H9 (cell line): Measurements from ENCODE around the gene GLRX. TPM values are rescaled to one million over a fixed set of nuclear protein-coding genes. Genes with fewer than 3 reads are reported as not detected.

Experiments
- DNase-seq: peaks from one replicate; pipeline ENCODE4 v3.0.0-alpha.2; 2017
- H2AFZ ChIP-seq: one replicate; pipeline ENCODE4 v1.6.1; 2013; ENCODE audit warnings: mild to moderate bottlenecking, low read length, control low read depth, moderate library complexity
- H2AK5ac ChIP-seq: 2 replicates; pipeline ENCODE4 v1.6.1; 2013; ENCODE audit warnings: low read length, control low read depth, mixed read lengths; ENCODE audit not compliant: insufficient read length
- H2BK120ac ChIP-seq: one replicate; pipeline ENCODE4 v1.6.1; 2013; ENCODE audit warnings: low read depth, mild to moderate bottlenecking, low read length, control low read depth, inconsistent platforms; ENCODE audit not compliant: poor library complexity, severe bottlenecking
- H2BK12ac ChIP-seq: 2 replicates; pipeline ENCODE4 v1.6.1; 2013; ENCODE audit warnings: low read length, control low read depth, mixed read lengths, low read depth; ENCODE audit not compliant: insufficient read length
- H2BK15ac ChIP-seq: 2 replicates; pipeline ENCODE4 v1.6.1; 2013; ENCODE audit warnings: low read depth, low read length, control low read depth
- H2BK20ac ChIP-seq: one replicate; pipeline ENCODE4 v1.6.1; 2013; ENCODE audit warnings: low read depth, mild to moderate bottlenecking, low read length, control low read depth, inconsistent platforms; ENCODE audit not compliant: poor library complexity, severe bottlenecking
- H2BK5ac ChIP-seq: 2 replicates; pipeline ENCODE4 v1.6.1; 2013; ENCODE audit warnings: low read length, control low read depth, mixed read lengths; ENCODE audit not compliant: insufficient read length
- H3K14ac ChIP-seq: 2 replicates; pipeline ENCODE4 v1.6.1; 2013; ENCODE audit warnings: low read length, control low read depth; ENCODE audit not compliant: insufficient read depth
- H3K18ac ChIP-seq: 2 replicates; pipeline ENCODE4 v1.6.1; 2013; ENCODE audit warnings: low read depth, mild to moderate bottlenecking, mixed read lengths, low read length, control low read depth; ENCODE audit not compliant: insufficient read length
- H3K23ac ChIP-seq: 2 replicates; pipeline ENCODE4 v1.6.1; 2013; ENCODE audit warnings: low read length, control low read depth, mixed read lengths, low read depth; ENCODE audit not compliant: insufficient read length
- H3K23me2 ChIP-seq: 2 replicates; pipeline ENCODE4 v1.6.1; 2013; ENCODE audit warnings: low read depth, mild to moderate bottlenecking, mixed read lengths, low read length, control low read depth; ENCODE audit not compliant: insufficient read length, poor library complexity, severe bottlenecking
- H3K27ac ChIP-seq: 2 replicates; pipeline ENCODE4 v1.5.1; 2013; ENCODE audit warnings: low read length, control low read depth, mixed read lengths, low read depth; ENCODE audit not compliant: insufficient read length
- H3K27me3 ChIP-seq: 2 replicates; pipeline ENCODE4 v1.6.1; 2013; ENCODE audit warnings: low read length, control low read depth, inconsistent platforms; ENCODE audit not compliant: insufficient read depth
- H3K4ac ChIP-seq: 2 replicates; pipeline ENCODE4 v1.6.1; 2013; ENCODE audit warnings: low read depth, mild to moderate bottlenecking, control low read depth, inconsistent platforms, low read length, moderate library complexity
- H3K4me1 ChIP-seq: 2 replicates; pipeline ENCODE4 v1.6.1; 2013; ENCODE audit warnings: low read length, control low read depth, inconsistent platforms; ENCODE audit not compliant: insufficient read depth
- H3K4me2 ChIP-seq: 2 replicates; pipeline ENCODE4 v1.6.1; 2013; ENCODE audit warnings: low read length, control low read depth, mixed read lengths; ENCODE audit not compliant: insufficient read length, insufficient read depth
- H3K56ac ChIP-seq: 2 replicates; pipeline ENCODE4 v1.6.1; 2013; ENCODE audit warnings: low read depth, mild to moderate bottlenecking, mixed read lengths, low read length, control low read depth; ENCODE audit not compliant: insufficient read length
- H3K79me1 ChIP-seq: 2 replicates; pipeline ENCODE4 v1.6.1; 2013; ENCODE audit warnings: low read depth, mild to moderate bottlenecking, moderate library complexity, low read length, control low read depth, inconsistent platforms; ENCODE audit not compliant: insufficient read depth, poor library complexity, severe bottlenecking
- H3K79me2 ChIP-seq: 2 replicates; pipeline ENCODE4 v1.6.1; 2013; ENCODE audit warnings: low read length, control low read depth, inconsistent platforms; ENCODE audit not compliant: insufficient read depth
- H3K9ac ChIP-seq: 2 replicates; pipeline ENCODE4 v1.6.1; 2013; ENCODE audit warnings: low read length, control low read depth, mixed read lengths; ENCODE audit not compliant: insufficient read length; ENCODE audit errors: extremely low read depth
- H3K9me3 ChIP-seq: one replicate; pipeline ENCODE4 v1.6.1; 2013; ENCODE audit warnings: low read depth, low read length, inconsistent platforms; ENCODE audit not compliant: control insufficient read depth
- H3T11ph ChIP-seq: one replicate; pipeline ENCODE4 v1.6.1; 2013; ENCODE audit warnings: mild to moderate bottlenecking, low read length, control low read depth, inconsistent platforms
- H4K20me1 ChIP-seq: one replicate; pipeline ENCODE4 v1.6.1; 2013; ENCODE audit not compliant: control insufficient read depth, insufficient read length, insufficient read depth
- H4K5ac ChIP-seq: 2 replicates; pipeline ENCODE4 v1.6.1; 2013; ENCODE audit warnings: low read depth, mild to moderate bottlenecking, mixed read lengths, low read length, control low read depth; ENCODE audit not compliant: insufficient read length
- H4K8ac ChIP-seq: replicated peaks from 2 replicates; pipeline ENCODE4 v1.6.1; 2013; ENCODE audit warnings: low read length, control low read depth, mixed read lengths, low read depth; ENCODE audit not compliant: insufficient read length
- H4K91ac ChIP-seq: 2 replicates; pipeline ENCODE4 v1.6.1; 2013; ENCODE audit warnings: low read depth, mild to moderate bottlenecking, moderate library complexity, mixed read lengths, low read length, control low read depth; ENCODE audit not compliant: insufficient read length
- H3K27ac Mint-ChIP-seq, 3 experiments: 2 replicates in 2 of 3; 3 replicates in 1 of 3; pipeline ENCODE4 v1.8.0; 2020 to 2021; ENCODE audit warnings: mixed read lengths in 3 of 3, mild to moderate bottlenecking in 1 of 3, moderate library complexity in 1 of 3
- H3K27me3 Mint-ChIP-seq: 2 replicates; pipeline ENCODE4 v1.8.0; 2021; ENCODE audit warnings: low read depth, mild to moderate bottlenecking, moderate library complexity, mixed read lengths
- H3K36me3 Mint-ChIP-seq, 3 experiments: 2 replicates in 2 of 3; 3 replicates in 1 of 3; pipeline ENCODE4 v1.8.0; 2020 to 2021; ENCODE audit warnings: low read depth in 3 of 3, mixed read lengths in 3 of 3; ENCODE audit not compliant: insufficient read depth in 1 of 3
- H3K4me1 Mint-ChIP-seq, 2 experiments: 2 replicates each; pipeline ENCODE4 v1.8.0; 2020; ENCODE audit warnings: mixed read lengths in 2 of 2
- H3K4me3 Mint-ChIP-seq, 2 experiments: 2 replicates in 1 of 2; 3 replicates in 1 of 2; pipeline ENCODE4 v1.8.0; 2020 to 2021; ENCODE audit warnings: mild to moderate bottlenecking in 2 of 2, mixed read lengths in 2 of 2, moderate library complexity in 1 of 2
- H3K9me3 Mint-ChIP-seq, 2 experiments: 2 replicates in 1 of 2; 3 replicates in 1 of 2; pipeline ENCODE4 v1.8.0; 2020; ENCODE audit warnings: mild to moderate bottlenecking in 2 of 2, mixed read lengths in 2 of 2, moderate library complexity in 1 of 2
- WGBS: extraction: QIAGEN DNeasy Blood & Tissue Kit; methylation state at CpG from one replicate; pipeline ENCODE4 v1.1.7; 2013; ENCODE audit warnings: missing lambda C conversion rate, low lambda C conversion rate, mixed read lengths; ENCODE audit not compliant: insufficient read length; ENCODE audit errors: extremely low coverage; 5-methylcytosine and 5-hydroxymethylcytosine counted together
- total RNA-seq: library from RNA; stranded (reverse); gene quantifications from 2 replicates; pipeline ENCODE4 v1.2.1, GENCODE V29; 2021
- TF ChIP-seq, protein P1 (sequence below): fragments of 200-600 bp; sonication (generic); conservative IDR thresholded peaks from 3 replicates; pipeline ENCODE4 v1.8.0; 2021; ENCODE audit warnings: antibody characterized with exemption, mild to moderate bottlenecking

Gene GLRX
- total RNA-seq, 1 experiment from 2014 or later = 13.8 TPM

DNA sequence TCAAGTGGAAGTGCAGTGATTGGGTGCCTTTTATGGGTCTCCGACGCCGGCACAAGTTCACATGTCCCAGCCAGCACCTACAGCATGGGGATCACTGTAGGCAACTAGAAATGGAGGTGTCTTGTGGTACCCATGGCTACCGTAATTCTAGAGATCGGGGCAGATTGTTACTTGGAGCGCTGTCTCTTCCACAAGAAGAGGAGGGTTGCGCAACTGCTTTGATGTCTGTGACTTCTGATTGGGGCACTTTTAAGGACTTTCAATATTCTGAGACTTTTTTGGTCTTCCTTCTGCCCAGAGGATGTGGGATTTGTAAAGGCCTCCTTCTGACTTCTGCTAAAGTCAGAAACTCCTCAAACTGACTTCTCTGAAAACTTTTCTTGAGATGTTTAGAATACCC, 41.9 kb downstream of the GLRX start:
- no peak overlapping the region for H3K9ac ChIP-seq
- no peaks in the 10 kb centered on the region for H3K27me3 Mint-ChIP-seq
- no peaks in the 10 kb centered on the region for H3K79me1 ChIP-seq
- H2AK5ac ChIP-seq = no peak overlapping the region
- H3K4ac ChIP-seq = no peak overlapping the region
- no peak overlapping the region for H3K23ac ChIP-seq
- H3K27ac Mint-ChIP-seq = no peak overlapping the region
- TF ChIP-seq, protein P1, sequence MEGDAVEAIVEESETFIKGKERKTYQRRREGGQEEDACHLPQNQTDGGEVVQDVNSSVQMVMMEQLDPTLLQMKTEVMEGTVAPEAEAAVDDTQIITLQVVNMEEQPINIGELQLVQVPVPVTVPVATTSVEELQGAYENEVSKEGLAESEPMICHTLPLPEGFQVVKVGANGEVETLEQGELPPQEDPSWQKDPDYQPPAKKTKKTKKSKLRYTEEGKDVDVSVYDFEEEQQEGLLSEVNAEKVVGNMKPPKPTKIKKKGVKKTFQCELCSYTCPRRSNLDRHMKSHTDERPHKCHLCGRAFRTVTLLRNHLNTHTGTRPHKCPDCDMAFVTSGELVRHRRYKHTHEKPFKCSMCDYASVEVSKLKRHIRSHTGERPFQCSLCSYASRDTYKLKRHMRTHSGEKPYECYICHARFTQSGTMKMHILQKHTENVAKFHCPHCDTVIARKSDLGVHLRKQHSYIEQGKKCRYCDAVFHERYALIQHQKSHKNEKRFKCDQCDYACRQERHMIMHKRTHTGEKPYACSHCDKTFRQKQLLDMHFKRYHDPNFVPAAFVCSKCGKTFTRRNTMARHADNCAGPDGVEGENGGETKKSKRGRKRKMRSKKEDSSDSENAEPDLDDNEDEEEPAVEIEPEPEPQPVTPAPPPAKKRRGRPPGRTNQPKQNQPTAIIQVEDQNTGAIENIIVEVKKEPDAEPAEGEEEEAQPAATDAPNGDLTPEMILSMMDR = no peak
- no peaks in the 10 kb centered on the region for H4K20me1 ChIP-seq
- H2BK20ac ChIP-seq = no peak overlapping the region
- H3K18ac ChIP-seq = no peak overlapping the region
- H3K4me3 Mint-ChIP-seq = no peak overlapping the region
- H2BK120ac ChIP-seq = no peak overlapping the region
- H2BK15ac ChIP-seq = no peak overlapping the region
- no peaks in the 10 kb centered on the region for H3K23me2 ChIP-seq
- no peak overlapping the region for H2AFZ ChIP-seq
- no peaks in the 10 kb centered on the region for H3K27me3 ChIP-seq
- no peak overlapping the region for H4K5ac ChIP-seq
- no peak for DNase-seq
- H3K79me2 ChIP-seq = no peaks in the 10 kb centered on the region
- no peak overlapping the region for H4K91ac ChIP-seq
- peaks cover 3 to 4% of the 10 kb centered on the region in 2 experiments; a peak in 1 of 4 replicates for H3K4me1 Mint-ChIP-seq
- H4K8ac ChIP-seq = no peak overlapping the region
- H3K56ac ChIP-seq = no peak overlapping the region
- no peak overlapping the region for H3K14ac ChIP-seq
- no peak overlapping the region for H3K4me2 ChIP-seq
- WGBS = no CpG with 5 or more reads among the region's 7 CpGs
- H2BK5ac ChIP-seq = no peak overlapping the region
- no peaks in the 10 kb centered on the region for H3K4me1 ChIP-seq
- H3T11ph ChIP-seq = no peak overlapping the region
- no peak overlapping the region for H3K27ac ChIP-seq
- H3K9me3 Mint-ChIP-seq = no peaks in the 10 kb centered on the region
- H3K36me3 Mint-ChIP-seq = peaks cover 0 to 2% (median 0%) of the 10 kb centered on the region in 3 experiments; a peak in 1 of 7 replicates
- H2BK12ac ChIP-seq = no peak overlapping the region
- no peaks in the 10 kb centered on the region for H3K9me3 ChIP-seq
